ENCODE results near the gene LRBA.

Gene LRBA

GRCh38 chr4:150896497-150896896 lies 118.6 kb downstream of the LRBA start:
- H3K4me3 ChIP-seq (ENCODE audit: low read depth, low read length), result no peak overlapping the region
- DNase-seq (ENCODE audit: low read depth), result no peak
- in situ Hi-C loops (cut with HindIII; ENCODE audit: low sequenced_read_pairs), result no loop called here
- TF ChIP-seq, protein P1, sequence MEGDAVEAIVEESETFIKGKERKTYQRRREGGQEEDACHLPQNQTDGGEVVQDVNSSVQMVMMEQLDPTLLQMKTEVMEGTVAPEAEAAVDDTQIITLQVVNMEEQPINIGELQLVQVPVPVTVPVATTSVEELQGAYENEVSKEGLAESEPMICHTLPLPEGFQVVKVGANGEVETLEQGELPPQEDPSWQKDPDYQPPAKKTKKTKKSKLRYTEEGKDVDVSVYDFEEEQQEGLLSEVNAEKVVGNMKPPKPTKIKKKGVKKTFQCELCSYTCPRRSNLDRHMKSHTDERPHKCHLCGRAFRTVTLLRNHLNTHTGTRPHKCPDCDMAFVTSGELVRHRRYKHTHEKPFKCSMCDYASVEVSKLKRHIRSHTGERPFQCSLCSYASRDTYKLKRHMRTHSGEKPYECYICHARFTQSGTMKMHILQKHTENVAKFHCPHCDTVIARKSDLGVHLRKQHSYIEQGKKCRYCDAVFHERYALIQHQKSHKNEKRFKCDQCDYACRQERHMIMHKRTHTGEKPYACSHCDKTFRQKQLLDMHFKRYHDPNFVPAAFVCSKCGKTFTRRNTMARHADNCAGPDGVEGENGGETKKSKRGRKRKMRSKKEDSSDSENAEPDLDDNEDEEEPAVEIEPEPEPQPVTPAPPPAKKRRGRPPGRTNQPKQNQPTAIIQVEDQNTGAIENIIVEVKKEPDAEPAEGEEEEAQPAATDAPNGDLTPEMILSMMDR (IDR thresholded peaks at IDR 0.05; ENCODE audit: low read depth, low read length, missing control alignments), result no peak

DNA sequence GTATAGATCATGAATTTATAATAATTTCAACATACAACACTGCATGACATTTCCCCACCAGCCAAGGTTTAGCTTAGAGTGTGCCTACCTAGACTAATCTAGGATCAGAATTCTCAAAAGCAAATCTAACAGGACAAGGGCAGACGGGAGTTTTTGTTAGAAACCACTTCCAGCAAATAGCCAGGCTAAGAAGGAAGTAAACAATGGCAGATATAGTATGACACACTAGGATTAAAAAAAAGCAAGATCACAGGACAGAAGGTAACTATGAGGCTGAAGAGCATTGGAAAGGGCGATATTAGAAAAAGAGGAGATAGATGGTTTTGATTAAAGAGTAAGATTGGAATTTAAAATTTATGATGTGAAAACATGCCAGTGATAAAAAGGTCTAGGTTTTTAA lies 124.8 kb downstream of the LRBA start:
- TF ChIP-seq, protein P1 (IDR thresholded peaks at IDR 0.05; ENCODE audit: low read depth, low read length, missing control alignments), result no peak
- no peak overlapping the region for H3K4me3 ChIP-seq (ENCODE audit: low read depth, low read length)
- in situ Hi-C loops (cut with HindIII; ENCODE audit: low sequenced_read_pairs), result no loop called here
- no peak for DNase-seq (ENCODE audit: low read depth)

- DNase-seq (ENCODE audit: low read depth), result no peak
- in situ Hi-C loops (cut with HindIII; ENCODE audit: low sequenced_read_pairs), result no loop called here
Observed at GRCh38 chr4:150889306-150889705, 125.8 kb downstream of the LRBA start.

DNA sequence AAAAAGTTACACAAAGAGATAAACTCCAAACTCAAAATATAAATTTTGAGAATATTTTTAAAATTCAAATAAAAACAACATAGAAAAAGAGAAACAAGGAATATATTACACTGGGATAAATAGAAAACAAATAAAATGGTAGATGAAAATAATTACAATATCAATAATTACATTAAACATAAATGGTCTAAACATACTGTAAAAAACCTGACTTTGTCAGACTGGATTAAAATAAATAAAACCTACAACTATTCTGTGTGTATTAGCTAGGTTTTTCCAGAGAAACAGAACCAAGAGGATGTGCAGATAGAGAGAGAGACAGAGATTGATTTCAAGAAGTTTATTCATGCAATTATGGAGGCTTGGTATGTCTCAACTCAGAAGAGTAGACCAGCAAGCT lies 126.5 kb downstream of the LRBA start:
- in situ Hi-C loops (cut with HindIII; ENCODE audit: low sequenced_read_pairs), result no loop called here
- no peak for DNase-seq (ENCODE audit: low read depth)
- TF ChIP-seq, protein P1 (IDR thresholded peaks at IDR 0.05; ENCODE audit: low read depth, low read length, missing control alignments), result no peak
- H3K4me3 ChIP-seq (ENCODE audit: low read depth, low read length), result no peak overlapping the region

More at GRCh38 chr4:150889306-150889705, 125.8 kb downstream of the LRBA start:
- TF ChIP-seq, protein P1 (IDR thresholded peaks at IDR 0.05; ENCODE audit: low read depth, low read length, missing control alignments), result no peak
- no peak overlapping the region for H3K4me3 ChIP-seq (ENCODE audit: low read depth, low read length)

DNA sequence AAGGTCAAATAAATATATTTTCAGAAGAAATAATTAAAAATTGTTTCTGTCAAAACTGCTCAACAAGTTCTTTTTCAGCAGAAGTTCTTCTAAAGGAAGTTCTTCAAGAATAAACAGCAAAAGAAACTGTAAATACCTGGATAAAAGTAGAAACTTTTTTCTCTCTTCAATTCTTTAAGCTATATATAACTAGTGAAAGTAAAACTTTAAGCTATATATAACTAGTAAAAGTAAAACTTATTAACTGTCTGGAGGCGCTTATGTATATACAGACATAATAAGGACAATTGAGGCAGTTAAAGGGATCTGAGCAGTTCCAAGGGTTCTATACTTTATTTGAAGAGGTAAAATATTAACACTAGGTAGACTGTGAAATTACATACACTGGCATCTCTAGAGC lies 126.9 kb downstream of the LRBA start:
- H3K4me3 ChIP-seq (ENCODE audit: low read depth, low read length), result no peak overlapping the region
- DNase-seq (ENCODE audit: low read depth), result no peak
- TF ChIP-seq, protein P1 (IDR thresholded peaks at IDR 0.05; ENCODE audit: low read depth, low read length, missing control alignments), result no peak
- in situ Hi-C loops (cut with HindIII; ENCODE audit: low sequenced_read_pairs), result no loop called here

DNA sequence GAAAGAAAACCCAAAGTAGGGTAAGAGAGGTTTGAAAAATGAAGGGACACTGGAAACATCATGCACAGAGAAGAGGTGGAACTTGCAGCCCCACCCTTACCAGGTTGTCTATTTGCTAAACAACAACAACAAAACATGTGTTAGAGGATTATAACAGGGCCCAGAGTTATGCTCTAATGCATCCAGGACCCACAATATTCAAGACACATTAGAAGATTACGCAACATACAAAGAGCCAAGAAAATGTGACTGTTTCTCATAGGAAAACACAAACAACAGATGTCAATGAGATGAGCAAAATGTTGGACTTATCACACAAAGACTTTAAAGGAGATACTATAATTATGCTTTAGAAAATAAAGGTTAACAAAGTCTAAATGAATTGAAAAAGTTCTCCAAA lies 128.5 kb downstream of the LRBA start:
- in situ Hi-C loops (cut with HindIII; ENCODE audit: low sequenced_read_pairs), result no loop called here
- DNase-seq (ENCODE audit: low read depth), result no peak
- TF ChIP-seq, protein P1 (IDR thresholded peaks at IDR 0.05; ENCODE audit: low read depth, low read length, missing control alignments), result no peak
- H3K4me3 ChIP-seq (ENCODE audit: low read depth, low read length), result no peak overlapping the region

GRCh38 chr4:150884625-150885024 lies 130.5 kb downstream of the LRBA start:
- in situ Hi-C loops (cut with HindIII; ENCODE audit: low sequenced_read_pairs), result no loop called here
- H3K4me3 ChIP-seq (ENCODE audit: low read depth, low read length), result no peak overlapping the region
- TF ChIP-seq, protein P1 (IDR thresholded peaks at IDR 0.05; ENCODE audit: low read depth, low read length, missing control alignments), result no peak

More at GRCh38 chr4:150884625-150885024, 130.5 kb downstream of the LRBA start:
- DNase-seq (ENCODE audit: low read depth), result no peak

Measured in astrocyte of the cerebellum (primary cell).